Esophagus muscularis mucosa (tissue), 4 donors: ENCODE results near the gene DIP2C. TPM values are rescaled to one million over a fixed set of nuclear protein-coding genes. Genes with fewer than 3 reads are reported as not detected.
"Not testable (repeated sequence)": the region's sequence is repeated elsewhere in the genome, so short reads cannot be mapped to it uniquely, and the experiment has no call there.

ENCODE experiments used
- DNase-seq: peaks from one replicate; pipeline ENCODE4 v3.0.0-alpha.2; 2017; ENCODE audit errors: extremely low spot score
- H3K27ac ChIP-seq, 4 donors: fragments of 200-600 bp; sonication (generic); replicated peaks in 1 of 4; 1 replicate in 3 of 4; 2 replicates in 1 of 4; pipeline ENCODE4 v1.5.1; 2016 to 2019; ENCODE audit warnings: mild to moderate bottlenecking in 1 of 4
- H3K27me3 ChIP-seq, 4 donors: fragments of 200-600 bp; sonication (generic); one replicate each; pipeline versions ENCODE4 v1.5.1 to v1.6.0; 2016 to 2019
- H3K36me3 ChIP-seq, 4 donors: fragments of 200-600 bp; sonication (generic); one replicate each; pipeline ENCODE4 v1.5.1; 2016 to 2019
- H3K4me1 ChIP-seq, 4 donors: fragments of 200-600 bp; sonication (generic); one replicate each; pipeline ENCODE4 v1.5.1; 2016 to 2019
- H3K4me3 ChIP-seq, 4 donors: fragments of 200-600 bp; sonication (generic); 1 replicate in 2 of 4; 2 replicates in 2 of 4; pipeline ENCODE4 v1.5.1; 2016 to 2019; ENCODE audit warnings: mild to moderate bottlenecking in 4 of 4, moderate library complexity in 1 of 4
- H3K9me3 ChIP-seq, 4 donors: fragments of 200-600 bp; sonication (generic); 1 replicate in 3 of 4; 2 replicates in 1 of 4; pipeline ENCODE4 v1.5.1; 2016 to 2019
- CTCF ChIP-seq, 3 experiments: fragments of 200-600 bp in 2 of 3; fragments of 450-650 bp in 1 of 3; sonication (generic) in 2 of 3; IDR thresholded peaks; one replicate each; pipeline ENCODE4 v1.5.1; 2017 to 2019; ENCODE audit warnings: antibody characterized with exemption in 3 of 3, mild to moderate bottlenecking in 2 of 3, moderate library complexity in 1 of 3
- EP300 ChIP-seq: sonication (generic); formaldehyde crosslinking; IDR thresholded peaks from one replicate; pipeline ENCODE4 v1.6.1; 2017; ENCODE audit warnings: antibody characterized with exemption
- POLR2A ChIP-seq: fragments of 450-650 bp; IDR thresholded peaks from one replicate; pipeline ENCODE4 v1.6.1; 2017; ENCODE audit warnings: antibody characterized with exemption, moderate library complexity, mild to moderate bottlenecking, low read depth
- POLR2AphosphoS5 ChIP-seq, 2 donors: sonication (generic); formaldehyde crosslinking; IDR thresholded peaks; one replicate each; pipeline ENCODE4 v1.6.1; 2017; ENCODE audit warnings: antibody characterized with exemption in 2 of 2
- WGBS: methylation state at CpG from one replicate; pipeline ENCODE4 v1.1.5; 2018; 5-methylcytosine and 5-hydroxymethylcytosine counted together
- intact Hi-C: fragments of 100-400 bp; cut with DNase I; formaldehyde crosslinking; loops from one replicate; pipeline ENCODE4 v1.15.1; 2023
- total RNA-seq, 4 donors: library from RNA; depleted of rRNA; stranded (reverse); fragments of >200 nt; gene quantifications; one replicate each; pipeline versions ENCODE4 v1.1.0 to v1.2.1, GENCODE V29; 2016

The DIP2C gene
- total RNA-seq, 4 donors from 2014 or later = 38.6 to 66.4 (median 55.7) TPM

DNA sequence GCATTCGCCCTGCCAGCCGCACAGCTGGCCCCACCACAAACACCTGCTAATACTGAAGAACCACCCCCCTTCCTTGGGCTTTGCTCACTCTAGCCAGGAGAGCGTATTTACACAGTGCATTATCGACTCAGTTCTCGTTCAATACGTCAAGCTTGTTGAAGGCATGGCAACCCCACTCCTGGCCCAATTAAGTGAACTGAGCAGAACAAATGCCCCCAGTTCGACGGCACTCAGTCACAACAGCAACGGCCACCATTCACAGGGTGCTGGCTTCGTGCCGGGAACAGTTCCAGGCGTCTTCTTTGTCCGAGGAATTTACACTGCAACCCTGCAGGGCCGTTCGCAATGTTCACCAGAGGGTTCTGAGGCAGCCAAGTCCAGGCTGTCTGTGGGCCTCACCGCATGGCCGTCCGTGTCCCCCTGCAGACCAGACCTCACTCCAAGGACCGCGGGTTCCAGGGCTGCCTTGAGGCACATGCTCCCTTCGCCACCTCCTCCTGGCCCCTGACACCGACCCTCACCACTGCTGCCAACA, 175.3 kb downstream of the DIP2C start:
- Histone ChIP-seq H3K36me3 (no peaks in the 10 kb centered on the region), H3K27me3 (no peaks in the 10 kb centered on the region), H3K27ac (peak overlapping the region; percentile 24 to 85 (median 44)), H3K9me3 (no peaks in the 10 kb centered on the region), H3K4me3 (no peak overlapping the region), H3K4me1 (peaks cover 35 to 92% (median 74%) of the 10 kb centered on the region in 4 donors)
- intact Hi-C loops = loop anchor here (5.0 kb wide), 2 partner anchors 62 to 278 kb away; no protein-coding TSS in a partner anchor
- WGBS = 61% methylated on average over 20 of the region's 22 CpGs
- no peak for DNase-seq
- TF ChIP-seq POLR2AphosphoS5 (IDR thresholded peaks at IDR 0.05) = no peak
- TF ChIP-seq POLR2A = no peak
- TF ChIP-seq EP300 = no peak
- TF ChIP-seq CTCF (IDR thresholded peaks at IDR 0.05) = no peak

DNA sequence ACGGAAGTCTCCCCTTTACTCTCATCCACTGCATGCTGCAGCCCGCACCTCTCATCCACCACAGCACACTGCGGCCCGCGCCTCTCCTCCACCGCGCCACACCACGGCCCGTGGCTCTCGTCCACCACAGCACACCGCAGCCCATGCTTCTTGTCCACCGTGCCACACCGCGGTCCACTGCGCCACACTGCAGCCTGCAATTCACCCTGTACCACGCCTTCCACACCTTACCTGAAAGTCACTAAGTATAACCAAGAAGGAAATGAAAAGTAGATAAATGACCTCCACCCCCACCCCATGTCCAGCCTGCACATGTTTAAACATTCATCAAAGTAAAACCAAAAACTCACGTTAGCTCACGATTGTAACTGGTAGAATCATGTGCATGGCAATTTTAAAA, 176.1 kb downstream of the DIP2C start:
- intact Hi-C loops = loop anchor here (5.0 kb wide), 2 partner anchors 61 to 279 kb away; no protein-coding TSS in a partner anchor
- Histone ChIP-seq H3K4me3 (no peak overlapping the region), H3K36me3 (no peaks in the 10 kb centered on the region), H3K27ac (peak overlapping the region in 3 of 4 donors; percentile 24 to 85 (median 49)), H3K9me3 (no peaks in the 10 kb centered on the region), H3K4me1 (peaks cover 35 to 90% (median 74%) of the 10 kb centered on the region in 4 donors), H3K27me3 (no peaks in the 10 kb centered on the region)
- WGBS = 84% methylated on average over 18 of the region's 18 CpGs
- DNase-seq = no peak
- TF ChIP-seq EP300 (no peak), POLR2A (no peak), CTCF (IDR thresholded peaks at IDR 0.05) (no peak), POLR2AphosphoS5 (IDR thresholded peaks at IDR 0.05) (no peak)

- not testable (repeated sequence) for H3K9me3 ChIP-seq, H3K27me3 ChIP-seq, H3K36me3 ChIP-seq, DNase-seq, H3K4me3 ChIP-seq
- intact Hi-C loops = loop anchor here (5.0 kb wide), 2 partner anchors 60 to 280 kb away; no protein-coding TSS in a partner anchor
- Histone ChIP-seq H3K27ac (peak overlapping the region in 3 of 4 donors; percentile 58 to 85 (median 82)), H3K4me1 (peaks cover 35 to 87% (median 75%) of the 10 kb centered on the region in 4 donors)
- 89% methylated on average over 5 of the region's 5 CpGs for WGBS
These were observed 176.8 kb downstream of the DIP2C start for GRCh38 chr10:512661-513060.

GRCh38 chr10:511849-512191, 177.6 kb downstream of the DIP2C start:
- Histone ChIP-seq H3K4me1 (peaks cover 35 to 78% (median 69%) of the 10 kb centered on the region in 4 donors), H3K27me3 (no peaks in the 10 kb centered on the region), H3K36me3 (peaks cover 0 to 5% (median 2%) of the 10 kb centered on the region in 4 donors), H3K9me3 (no peaks in the 10 kb centered on the region), H3K4me3 (no peak overlapping the region), H3K27ac (peak overlapping the region; percentile 58 to 85 (median 74))
- WGBS = 45% methylated on average over 11 of the region's 14 CpGs
- intact Hi-C loops = loop anchor here (2.0 to 5.0 kb wide), 3 partner anchors 60 to 280 kb away; partner anchors contain the start of gene DIP2C
- DNase-seq = no peak
- TF ChIP-seq POLR2A (no peak), CTCF (IDR thresholded peaks at IDR 0.05) (no peak), POLR2AphosphoS5 (IDR thresholded peaks at IDR 0.05) (no peak), EP300 (no peak)

DNA sequence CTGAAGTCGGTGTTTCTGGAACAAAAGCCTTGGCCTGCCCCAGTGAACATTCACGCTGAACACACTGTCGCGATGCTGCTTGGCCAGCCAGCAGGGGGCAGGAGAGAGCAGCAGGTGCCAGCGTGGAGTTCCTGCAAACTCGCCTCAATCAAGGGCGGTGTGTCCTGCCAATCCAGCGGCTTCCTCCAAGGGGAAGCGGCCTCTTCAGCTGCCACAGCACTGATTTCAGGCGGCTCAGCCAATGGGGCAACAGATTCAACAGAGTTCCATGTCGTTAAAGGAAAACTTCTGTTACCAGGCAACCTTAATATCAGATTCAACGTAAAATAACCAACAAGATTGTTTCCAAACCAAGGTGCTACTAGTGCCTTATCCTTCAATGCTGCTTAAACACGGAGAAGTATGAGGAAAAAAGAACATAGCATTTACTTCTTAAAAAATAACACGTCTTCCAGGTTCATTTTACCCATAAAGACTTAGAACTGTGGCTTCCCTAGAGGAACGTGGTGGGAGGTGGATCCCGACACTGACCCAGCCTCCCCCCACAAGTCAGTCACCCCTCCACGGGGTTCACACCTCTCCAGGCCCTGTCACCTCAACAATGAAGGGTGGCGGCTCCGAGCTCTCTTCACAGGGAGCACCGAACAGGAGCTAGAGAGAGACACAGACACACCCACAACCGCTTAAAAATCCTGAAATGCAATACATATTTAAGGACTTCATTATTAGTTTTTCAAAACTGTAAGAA, 178.2 kb downstream of the DIP2C start:
- Histone ChIP-seq H3K4me3 (peak overlapping the region in 2 of 4 donors; percentile 9 to 13), H3K27me3 (no peaks in the 10 kb centered on the region), H3K27ac (peak overlapping the region; percentile 58 to 85 (median 74)), H3K4me1 (peaks cover 35 to 84% (median 70%) of the 10 kb centered on the region in 4 donors), H3K36me3 (peaks cover 0 to 11% (median 4%) of the 10 kb centered on the region in 4 donors), H3K9me3 (no peaks in the 10 kb centered on the region)
- peak; percentile 98 for DNase-seq
- 21% methylated on average over 21 of the region's 21 CpGs for WGBS
- intact Hi-C loops = loop anchor here (2.0 to 5.0 kb wide), 3 partner anchors 59 to 281 kb away; partner anchors contain the start of gene DIP2C
- TF ChIP-seq POLR2A (no peak), POLR2AphosphoS5 (IDR thresholded peaks at IDR 0.05) (peak; percentile 72 to 91), CTCF (IDR thresholded peaks at IDR 0.05) (peak; percentile 95 to 98 (median 97))
